HCT116 (cell line): ENCODE results near the gene GNA12. TPM values are rescaled to one million over a fixed set of nuclear protein-coding genes. Genes with fewer than 3 reads are reported as not detected.

ENCODE experiments used
- ATAC-seq: fragments of 200-7000 bp; cut with Tn5 transposase; 2 replicates; pipeline ENCODE4 v1.9.1; 2020; ENCODE audit warnings: mild to moderate bottlenecking, moderate library complexity
- BruUV-seq: library from RNA; stranded (reverse); fragments of 400-500 nt; replicated peaks from 2 replicates; lab custom pipeline; 2021; lab: Mats Ljungman, UMichigan
- CTCF ChIA-PET: fragments of 300-600 bp; sonication (Branson Sonifier 250); formaldehyde crosslinking; loops from one replicate; lab custom pipeline; 2021; ENCODE audit warnings: antibody characterized with exemption; lab: Charles Lee
- POLR2A ChIA-PET: fragments of 300-600, 350-600 bp; sonication (Branson Sonifier 250); formaldehyde crosslinking; loops from one replicate; lab custom pipeline; 2021; ENCODE audit warnings: antibody characterized with exemption; lab: Charles Lee
- RAD21 ChIA-PET, 2 experiments: fragments of 300-600 bp; sonication (Branson Sonifier 250); formaldehyde crosslinking; loops; one replicate each; lab custom pipeline; 2023; ENCODE audit warnings: low total read pairs in 2 of 2; ENCODE audit not compliant: uncharacterized antibody in 2 of 2, unreplicated experiment in 2 of 2, low non-redundant PET in 1 of 2; lab: Charles Lee
- DNase-seq: peaks from one replicate; pipeline ENCODE4 v3.0.0-alpha.2; 2010; ENCODE audit warnings: low read depth, low spot score
- H2AFZ ChIP-seq: fragments of 200-600 bp; shearing (Covaris generic), sonication (generic); 2 replicates; pipeline ENCODE4 v1.6.1; 2017; ENCODE audit warnings: low read depth, mixed run types, mixed read lengths, antibody characterized with exemption, low read length; ENCODE audit not compliant: poor library complexity, severe bottlenecking
- H3K27ac ChIP-seq: 2 replicates; pipeline ENCODE4 v1.5.1; 2012; ENCODE audit warnings: low read depth, low read length
- H3K27me3 ChIP-seq: fragments of 200-600 bp; sonication (generic); 2 replicates; pipeline ENCODE4 v1.6.1; 2016; ENCODE audit warnings: mixed run types, low read length, mixed read lengths; ENCODE audit not compliant: insufficient read depth
- H3K36me3 ChIP-seq, 2 experiments: fragments of 200-500 bp in 1 of 2; fragments of 200-600 bp in 1 of 2; sonication (Bioruptor generic) in 1 of 2; sonication (generic) in 1 of 2; 2 replicates each; pipeline versions ENCODE4 v1.5.1 to v1.6.1; 2014 to 2016; ENCODE audit warnings: low read length in 2 of 2, inconsistent platforms in 1 of 2, mixed read lengths in 1 of 2, mixed run types in 1 of 2; ENCODE audit not compliant: insufficient read depth in 2 of 2, control insufficient read depth in 1 of 2
- H3K4me1 ChIP-seq, 2 experiments: fragments of 200-600 bp in 1 of 2; sonication (generic) in 1 of 2; 2 replicates each; pipeline versions ENCODE4 v1.5.1 to v1.6.1; 2012 to 2017; ENCODE audit warnings: low read length in 2 of 2, inconsistent platforms in 1 of 2, mild to moderate bottlenecking in 1 of 2, mixed read lengths in 1 of 2, mixed run types in 1 of 2, moderate library complexity in 1 of 2; ENCODE audit not compliant: insufficient read depth in 2 of 2, control insufficient read depth in 1 of 2
- H3K4me2 ChIP-seq: fragments of 200-600 bp; sonication (generic); 2 replicates; pipeline ENCODE4 v1.6.1; 2017; ENCODE audit warnings: mixed run types, low read length, mixed read lengths
- H3K4me3 ChIP-seq, 2 experiments: fragments of 200-600 bp in 1 of 2; sonication (generic) in 1 of 2; replicated peaks in 1 of 2; 2 replicates each; pipeline ENCODE4 v1.5.1; 2011 to 2016; ENCODE audit warnings: low read length in 2 of 2, control low read depth in 1 of 2, low read depth in 1 of 2, mild to moderate bottlenecking in 1 of 2, mixed read lengths in 1 of 2, mixed run types in 1 of 2
- H3K79me2 ChIP-seq: fragments of 200-600 bp; sonication (generic); 2 replicates; pipeline ENCODE4 v1.6.1; 2017; ENCODE audit warnings: mild to moderate bottlenecking, mixed run types, low read length, moderate library complexity, mixed read lengths; ENCODE audit not compliant: insufficient read depth
- H3K9ac ChIP-seq: fragments of 200-600 bp; sonication (generic); 2 replicates; pipeline ENCODE4 v1.6.1; 2016; ENCODE audit warnings: low read length, mixed read lengths
- H3K9me2 ChIP-seq: fragments of 200-600 bp; sonication (generic), shearing (Covaris generic); 2 replicates; pipeline ENCODE4 v1.6.1; 2017; ENCODE audit warnings: mixed run types, mild to moderate bottlenecking, moderate library complexity; ENCODE audit not compliant: insufficient read depth
- H3K9me3 ChIP-seq, 2 experiments: fragments of 200-500 bp in 1 of 2; fragments of 200-600 bp in 1 of 2; sonication (Bioruptor generic) in 1 of 2; sonication (generic) in 1 of 2; 2 replicates each; pipeline ENCODE4 v1.6.1; 2014 to 2017; ENCODE audit warnings: low read length in 2 of 2, mixed read lengths in 2 of 2, inconsistent platforms in 1 of 2, low read depth in 1 of 2, mild to moderate bottlenecking in 1 of 2, mixed run types in 1 of 2, moderate library complexity in 1 of 2; ENCODE audit not compliant: control insufficient read depth in 1 of 2, insufficient read depth in 1 of 2
- H4K20me1 ChIP-seq: fragments of 200-600 bp; sonication (generic), shearing (Covaris generic); 2 replicates; pipeline ENCODE4 v1.6.1; 2017; ENCODE audit warnings: mixed run types, mild to moderate bottlenecking, moderate library complexity; ENCODE audit not compliant: insufficient read depth
- CBX3 ChIP-seq: IDR thresholded peaks from 2 replicates; pipeline ENCODE4 v1.6.1; 2012; ENCODE audit warnings: low read depth
- CTCF ChIP-seq, 3 experiments: fragments of 200-600 bp in 1 of 3; sonication (generic) in 1 of 3; IDR thresholded peaks in 2 of 3; conservative IDR thresholded peaks in 1 of 3; 2 replicates each; pipeline ENCODE4 v1.5.1; 2012 to 2017; ENCODE audit warnings: low read depth in 2 of 3, low read length in 2 of 3, antibody characterized with exemption in 1 of 3, borderline replicate concordance in 1 of 3, control low read depth in 1 of 3, mild to moderate bottlenecking in 1 of 3, mixed read lengths in 1 of 3, mixed run types in 1 of 3, moderate library complexity in 1 of 3; ENCODE audit not compliant: insufficient read depth in 1 of 3
- EZH2 ChIP-seq: fragments of 200-600 bp; sonication (generic); IDR thresholded peaks from 2 replicates; pipeline ENCODE4 v1.6.1; 2017; ENCODE audit warnings: antibody characterized with exemption, mixed run types
- EZH2phosphoT487 ChIP-seq: fragments of 200-600 bp; IDR thresholded peaks from 2 replicates; pipeline ENCODE4 v1.6.1; 2018; ENCODE audit warnings: antibody characterized with exemption, borderline replicate concordance
- FOSL1 ChIP-seq: IDR thresholded peaks from 2 replicates; pipeline ENCODE4 v1.6.1; 2012; ENCODE audit warnings: low read depth
- JUND ChIP-seq: IDR thresholded peaks from 2 replicates; pipeline ENCODE4 v1.6.1; 2012
- MAX ChIP-seq: IDR thresholded peaks from 2 replicates; pipeline ENCODE4 v1.6.1; 2012
- POLR2A ChIP-seq: IDR thresholded peaks from 2 replicates; pipeline ENCODE4 v1.7.0; 2011; ENCODE audit warnings: borderline replicate concordance; ENCODE audit not compliant: insufficient read depth, insufficient read length; ENCODE audit errors: extremely low read depth
- POLR2AphosphoS5 ChIP-seq: IDR thresholded peaks from 2 replicates; pipeline ENCODE4 v1.6.1; 2011; ENCODE audit warnings: mild to moderate bottlenecking, low read depth, low read length, moderate library complexity
- RAD21 ChIP-seq: IDR thresholded peaks from 2 replicates; pipeline ENCODE4 v1.6.1; 2012; ENCODE audit warnings: low read depth, mild to moderate bottlenecking
- SP1 ChIP-seq: IDR thresholded peaks from 2 replicates; pipeline ENCODE4 v1.6.1; 2012; ENCODE audit warnings: low read depth
- SRF ChIP-seq: IDR thresholded peaks from 2 replicates; pipeline ENCODE4 v1.6.1; 2012; ENCODE audit warnings: low read depth
- YY1 ChIP-seq: IDR thresholded peaks from 2 replicates; pipeline ENCODE4 v1.6.1; 2011; ENCODE audit warnings: low read length, low read depth, moderate library complexity, mild to moderate bottlenecking; ENCODE audit not compliant: insufficient replicate concordance; ENCODE audit errors: extremely low read depth
- ZBTB33 ChIP-seq: IDR thresholded peaks from 2 replicates; pipeline ENCODE4 v1.6.1; 2011; ENCODE audit warnings: mild to moderate bottlenecking, low read length, moderate library complexity; ENCODE audit not compliant: insufficient replicate concordance; ENCODE audit errors: extremely low read depth
- ZFX ChIP-seq: fragments of 450-650 bp; IDR thresholded peaks from 2 replicates; pipeline ENCODE4 v1.6.1; 2017
- intact Hi-C: fragments of 100-400 bp; cut with micrococcal nuclease; formaldehyde crosslinking; loops from 2 replicates; pipeline ENCODE4 v1.10.0; 2022
- total RNA-seq: library from RNA; stranded (reverse); gene quantifications from one replicate; pipeline ENCODE4 v1.2.1, GENCODE V29; 2021; ENCODE audit not compliant: unreplicated experiment

The GNA12 gene
- total RNA-seq, 1 experiment from 2014 or later = 32.6 TPM

GRCh38 chr7:2796358-2797352 is 47.5 kb downstream of the GNA12 start:
- no TSS peak for BruUV-seq

GRCh38 chr7:2795906-2796305 is 48.2 kb downstream of the GNA12 start:
- Histone ChIP-seq H3K27ac (no peak overlapping the region), H3K4me1 (no peaks in the 10 kb centered on the region), H3K79me2 (peaks cover 31% of the 10 kb centered on the region), H3K4me2 (no peak overlapping the region), H3K9me3 (no peaks in the 10 kb centered on the region), H2AFZ (no peak overlapping the region), H3K27me3 (no peaks in the 10 kb centered on the region), H3K36me3 (peaks cover 5 to 6% of the 10 kb centered on the region in 2 experiments; a peak in 3 of 4 replicates), H3K4me3 (no peak overlapping the region), H3K9ac (no peak overlapping the region), H3K9me2 (no peaks in the 10 kb centered on the region), H4K20me1 (peaks cover 5% of the 10 kb centered on the region; the same call in 1 of the 2 replicates)
- ATAC-seq (no peak), DNase-seq (no peak)
- RAD21 ChIA-PET = no interaction called here
- no TSS peak for BruUV-seq
- intact Hi-C loops = no loop called here
- POLR2A ChIA-PET = no interaction called here
- CTCF ChIA-PET = no interaction called here
- TF ChIP-seq POLR2AphosphoS5 = no peak
- TF ChIP-seq ZFX = no peak
- no peak for TF ChIP-seq MAX
- TF ChIP-seq RAD21 = no peak
- TF ChIP-seq YY1 = no peak
- TF ChIP-seq EZH2 = no peak
- TF ChIP-seq POLR2A = no peak
- TF ChIP-seq CBX3 = no peak
- TF ChIP-seq CTCF (IDR thresholded peaks at IDR 0.05 in 2 of 3, conservative IDR thresholded peaks at IDR 0.05 in 1 of 3; ENCODE audit: borderline replicate concordance in 1 of 3, insufficient read depth in 1 of 3, low read depth in 2 of 3, low read length in 2 of 3) = no peak
- TF ChIP-seq EZH2phosphoT487 = no peak
- TF ChIP-seq SP1 = no peak
- no peak for TF ChIP-seq ZBTB33

More at GRCh38 chr7:2796358-2797352, 47.5 kb downstream of the GNA12 start:
- intact Hi-C loops = no loop called here
- CTCF ChIA-PET = no interaction called here
- H3K4me2 ChIP-seq = no peak overlapping the region
- peaks cover 39% of the 10 kb centered on the region for H3K79me2 ChIP-seq
- RAD21 ChIA-PET = no interaction called here
- peaks cover 5% of the 10 kb centered on the region; the same call in 1 of the 2 replicates for H4K20me1 ChIP-seq
- peaks cover 2 to 5% of the 10 kb centered on the region in 2 experiments; a peak in 2 of 4 replicates for H3K4me1 ChIP-seq
- H3K36me3 ChIP-seq = peaks cover 5 to 6% of the 10 kb centered on the region in 2 experiments; a peak in 3 of 4 replicates
- ATAC-seq (no peak), DNase-seq (no peak)
- no peaks in the 10 kb centered on the region for H3K9me2 ChIP-seq
- H3K9ac ChIP-seq = no peak overlapping the region
- no peaks in the 10 kb centered on the region for H3K27me3 ChIP-seq
- POLR2A ChIA-PET = no interaction called here
- no peak for TF ChIP-seq EZH2phosphoT487
- TF ChIP-seq SP1 = no peak
- TF ChIP-seq FOSL1 = no peak
- TF ChIP-seq RAD21 = no peak
- no peak for TF ChIP-seq SRF
- no peak for TF ChIP-seq JUND
- no peak overlapping the region for H3K4me3 ChIP-seq
- no peaks in the 10 kb centered on the region for H3K9me3 ChIP-seq
- H3K27ac ChIP-seq = no peak overlapping the region
- no peak overlapping the region for H2AFZ ChIP-seq
